H1 (cell line): ENCODE measurements around the gene EEPD1. TPM values are rescaled to one million over a fixed set of nuclear protein-coding genes. Genes with fewer than 3 reads are reported as not detected.

Experiments
- CTCF ChIA-PET: fragments of 300-600 bp; sonication (Branson Sonifier 250); formaldehyde crosslinking; loops from one replicate; lab custom pipeline; 2021; ENCODE audit not compliant: partially characterized antibody; lab: Charles Lee
- POLR2A ChIA-PET: fragments of 300-600 bp; sonication (Branson Sonifier 250); formaldehyde crosslinking; loops from one replicate; lab custom pipeline; 2021; ENCODE audit warnings: inconsistent platforms; ENCODE audit not compliant: partially characterized antibody; lab: Charles Lee
- DNase-seq, 2 experiments: peaks; one replicate each; pipeline versions ENCODE4 v3.0.0 to v3.0.0-alpha.2; 2010 to 2022; ENCODE audit warnings: low spot score in 2 of 2, low read depth in 1 of 2, mixed read lengths in 1 of 2
- FAIRE-seq: peaks from 2 replicates; lab custom pipeline; 2011; peaks lifted over from hg19 to GRCh38; lab: Jason Lieb, UNC
- H2AFZ ChIP-seq: 2 replicates; pipeline ENCODE4 v1.8.1; 2012; ENCODE audit warnings: low read length, inconsistent platforms
- H2AK5ac ChIP-seq: 2 replicates; pipeline ENCODE4 v1.6.1; 2013; ENCODE audit warnings: low read depth, low read length
- H2BK120ac ChIP-seq: replicated peaks from 2 replicates; pipeline ENCODE3; 2013; ENCODE audit warnings: low read depth, low read length, inconsistent platforms
- H2BK12ac ChIP-seq: 2 replicates; pipeline ENCODE4 v1.6.1; 2013; ENCODE audit warnings: low read depth, low read length
- H2BK15ac ChIP-seq: 2 replicates; pipeline ENCODE4 v1.6.1; 2013; ENCODE audit warnings: low read length
- H2BK20ac ChIP-seq: 2 replicates; pipeline ENCODE4 v1.6.1; 2013; ENCODE audit warnings: low read length
- H2BK5ac ChIP-seq: 2 replicates; pipeline ENCODE4 v1.6.1; 2013; ENCODE audit warnings: low read depth, low read length
- H3K14ac ChIP-seq: 2 replicates; pipeline ENCODE4 v1.6.1; 2013; ENCODE audit warnings: inconsistent platforms; ENCODE audit not compliant: insufficient read length
- H3K18ac ChIP-seq: 2 replicates; pipeline ENCODE4 v1.6.1; 2013; ENCODE audit warnings: low read length; ENCODE audit errors: extremely low read depth
- H3K23ac ChIP-seq: 2 replicates; pipeline ENCODE4 v1.6.1; 2013; ENCODE audit warnings: inconsistent platforms; ENCODE audit not compliant: insufficient read length
- H3K23me2 ChIP-seq: 2 replicates; pipeline ENCODE4 v1.6.1; 2013; ENCODE audit warnings: low read depth, low read length
- H3K27ac ChIP-seq: 2 replicates; pipeline ENCODE4 v1.6.1; 2011; ENCODE audit warnings: low read depth, low read length, inconsistent platforms
- H3K27me3 ChIP-seq, 4 experiments: replicated peaks in 1 of 4; 1 replicate in 1 of 4; 2 replicates in 3 of 4; pipeline versions ENCODE4 v1.6.1 to v1.8.1; 2011 to 2013; ENCODE audit warnings: low read length in 3 of 4, mild to moderate bottlenecking in 3 of 4, inconsistent platforms in 2 of 4, mixed read lengths in 2 of 4, moderate library complexity in 1 of 4; ENCODE audit not compliant: control insufficient read depth in 3 of 4, insufficient read depth in 3 of 4; ENCODE audit errors: extremely low read depth in 1 of 4
- H3K36me3 ChIP-seq, 4 experiments: 2 replicates each; pipeline versions ENCODE4 v1.6.1 to v1.8.1; 2011 to 2013; ENCODE audit warnings: mild to moderate bottlenecking in 4 of 4, low read length in 3 of 4, moderate library complexity in 2 of 4, control low read depth in 1 of 4, inconsistent platforms in 1 of 4; ENCODE audit not compliant: insufficient read depth in 4 of 4, control insufficient read depth in 2 of 4
- H3K4ac ChIP-seq: replicated peaks from 2 replicates; pipeline ENCODE3; 2013; ENCODE audit warnings: low read length, low read depth, mixed read lengths, inconsistent platforms; ENCODE audit not compliant: insufficient read length
- H3K4me1 ChIP-seq, 4 experiments: replicated peaks in 1 of 4; 1 replicate in 1 of 4; 2 replicates in 3 of 4; pipeline versions ENCODE4 v1.6.1 to v1.8.1; 2011 to 2013; ENCODE audit warnings: low read length in 3 of 4, inconsistent platforms in 2 of 4, mixed read lengths in 1 of 4; ENCODE audit not compliant: insufficient read depth in 4 of 4, control insufficient read depth in 3 of 4
- H3K4me2 ChIP-seq, 2 experiments: 2 replicates each; pipeline versions ENCODE4 v1.6.1 to v1.8.1; 2011 to 2013; ENCODE audit warnings: low read depth in 2 of 2, low read length in 2 of 2, control low read depth in 1 of 2, inconsistent platforms in 1 of 2, mild to moderate bottlenecking in 1 of 2; ENCODE audit not compliant: insufficient read depth in 1 of 2
- H3K4me3 ChIP-seq, 4 experiments: fragments of 200-600, 300-600 bp in 1 of 4; sonication (generic), shearing (Covaris generic), sonication (Bioruptor Twin) in 1 of 4; 2 replicates each; pipeline versions ENCODE4 v1.5.1 to v1.8.1; 2011 to 2016; ENCODE audit warnings: low read length in 4 of 4, low read depth in 3 of 4, control low read depth in 2 of 4, inconsistent platforms in 2 of 4, mild to moderate bottlenecking in 2 of 4, mixed read lengths in 1 of 4, moderate library complexity in 1 of 4; ENCODE audit not compliant: insufficient read depth in 2 of 4; ENCODE audit errors: extremely low read depth in 1 of 4
- H3K56ac ChIP-seq: replicated peaks from 2 replicates; pipeline ENCODE3; 2013; ENCODE audit warnings: low read depth, mild to moderate bottlenecking, mixed read lengths, low read length, inconsistent platforms; ENCODE audit not compliant: insufficient read length
- H3K79me1 ChIP-seq: 2 replicates; pipeline ENCODE4 v1.6.1; 2013; ENCODE audit warnings: low read depth, low read length, control low read depth
- H3K79me2 ChIP-seq, 2 experiments: 2 replicates each; pipeline versions ENCODE4 v1.6.1 to v1.8.1; 2012 to 2013; ENCODE audit warnings: low read length in 2 of 2, mild to moderate bottlenecking in 2 of 2, inconsistent platforms in 1 of 2; ENCODE audit not compliant: insufficient read depth in 2 of 2, control insufficient read depth in 1 of 2
- H3K9ac ChIP-seq, 4 experiments: replicated peaks in 1 of 4; 1 replicate in 1 of 4; 2 replicates in 3 of 4; pipeline versions ENCODE4 v1.6.1 to v1.8.1; 2011 to 2013; ENCODE audit warnings: low read depth in 3 of 4, low read length in 3 of 4, control low read depth in 2 of 4, mild to moderate bottlenecking in 2 of 4, moderate library complexity in 2 of 4, inconsistent platforms in 1 of 4; ENCODE audit errors: extremely low read depth in 1 of 4
- H3K9me3 ChIP-seq, 2 experiments: 2 replicates each; pipeline versions ENCODE4 v1.6.1 to v1.8.1; 2012 to 2013; ENCODE audit warnings: mild to moderate bottlenecking in 2 of 2, moderate library complexity in 2 of 2, control low read depth in 1 of 2, inconsistent platforms in 1 of 2, low read depth in 1 of 2, low read length in 1 of 2, mixed read lengths in 1 of 2; ENCODE audit not compliant: insufficient read depth in 2 of 2
- H4K20me1 ChIP-seq, 2 experiments: replicated peaks in 1 of 2; 2 replicates each; pipeline versions ENCODE3 to v1.8.1; 2011 to 2013; ENCODE audit warnings: inconsistent platforms in 2 of 2, low read length in 2 of 2, mild to moderate bottlenecking in 1 of 2; ENCODE audit not compliant: insufficient read depth in 2 of 2, control insufficient read depth in 1 of 2
- H4K5ac ChIP-seq: 2 replicates; pipeline ENCODE4 v1.6.1; 2013; ENCODE audit warnings: low read length, low read depth, mixed read lengths, inconsistent platforms; ENCODE audit not compliant: insufficient read length
- H4K8ac ChIP-seq: 2 replicates; pipeline ENCODE4 v1.8.0; 2013; ENCODE audit warnings: mild to moderate bottlenecking, moderate library complexity, low read length, inconsistent platforms; ENCODE audit not compliant: insufficient read depth; ENCODE audit errors: extremely low read depth
- H4K91ac ChIP-seq: replicated peaks from 2 replicates; pipeline ENCODE3; 2013; ENCODE audit warnings: low read length, mixed read lengths, inconsistent platforms; ENCODE audit not compliant: insufficient read length
- KDM4A ChIP-seq: IDR thresholded peaks from one replicate; pipeline ENCODE4 v1.7.1; 2012; ENCODE audit warnings: low read depth, mild to moderate bottlenecking, moderate library complexity, low read length, inconsistent platforms; ENCODE audit not compliant: severe bottlenecking
- POLR2A ChIP-seq, 2 experiments: IDR thresholded peaks; 1 replicate in 1 of 2; 2 replicates in 1 of 2; pipeline ENCODE4 v1.6.1; 2011; ENCODE audit warnings: low read depth in 2 of 2, low read length in 2 of 2, mild to moderate bottlenecking in 2 of 2; ENCODE audit errors: control extremely low read depth in 1 of 2
- RNF2 ChIP-seq: fragments of 200-900, 300-1000 bp; sonication (generic); IDR thresholded peaks from 2 replicates; pipeline ENCODE4 v1.7.1; 2016; ENCODE audit warnings: borderline replicate concordance, low read depth, mild to moderate bottlenecking, antibody characterized with exemption, low read length; ENCODE audit not compliant: poor library complexity, severe bottlenecking; ENCODE audit errors: missing control alignments
- WGBS, 2 experiments: shearing (Covaris generic) in 1 of 2; methylation state at CpG; one replicate each; pipeline versions ENCODE4 v1.1.6 to v1.1.7; 2013 to 2015; ENCODE audit warnings: low lambda C conversion rate in 2 of 2, mixed read lengths in 2 of 2, inconsistent platforms in 1 of 2, low coverage in 1 of 2, missing lambda C conversion rate in 1 of 2; ENCODE audit not compliant: insufficient replicate concordance in 2 of 2, insufficient coverage in 1 of 2, insufficient read length in 1 of 2; ENCODE audit errors: extremely low coverage in 1 of 2, missing lambda C conversion rate in 1 of 2; 5-methylcytosine and 5-hydroxymethylcytosine counted together
- polyA plus RNA-seq, 7 experiments: library from polyadenylated mRNA; depleted of rRNA in 3 of 7; stranded (reverse) in 5 of 7; unstranded in 2 of 7; fragments of >200 nt in 5 of 7; fragments of 200-250 nt in 2 of 7; gene quantifications; 1 replicate in 5 of 7; 2 replicates in 1 of 7; 4 replicates in 1 of 7; pipeline versions ENCODE4 v1.2.1 to v1.2.3, GENCODE V29; 2011 to 2013; ENCODE audit warnings: missing spikeins in 2 of 7, mixed read lengths in 2 of 7
- total RNA-seq: library from RNA; stranded (reverse); fragmentation: NEBNext Ultra II Directional; extraction: Animal tissue kit (Norgen Biotek cat#: 25700); gene quantifications from 2 replicates; pipeline ENCODE4 v1.2.1, GENCODE V29; 2021
- TF ChIP-seq, protein P1 (sequence below), 3 experiments: IDR thresholded peaks; 1 replicate in 2 of 3; 2 replicates in 1 of 3; pipeline versions ENCODE4 v1.5.1 to v1.6.1; 2011; ENCODE audit warnings: low read length in 3 of 3, mild to moderate bottlenecking in 3 of 3, inconsistent platforms in 2 of 3, low read depth in 1 of 3, moderate library complexity in 1 of 3; ENCODE audit not compliant: insufficient read depth in 1 of 3; ENCODE audit errors: control extremely low read depth in 1 of 3

EEPD1 gene
- total and polyA plus RNA-seq, 2 of the 8 experiments (the other 6 are each of a cell fraction or from before 2014, with no cell fraction given): 3.1 to 7.8 TPM

DNA sequence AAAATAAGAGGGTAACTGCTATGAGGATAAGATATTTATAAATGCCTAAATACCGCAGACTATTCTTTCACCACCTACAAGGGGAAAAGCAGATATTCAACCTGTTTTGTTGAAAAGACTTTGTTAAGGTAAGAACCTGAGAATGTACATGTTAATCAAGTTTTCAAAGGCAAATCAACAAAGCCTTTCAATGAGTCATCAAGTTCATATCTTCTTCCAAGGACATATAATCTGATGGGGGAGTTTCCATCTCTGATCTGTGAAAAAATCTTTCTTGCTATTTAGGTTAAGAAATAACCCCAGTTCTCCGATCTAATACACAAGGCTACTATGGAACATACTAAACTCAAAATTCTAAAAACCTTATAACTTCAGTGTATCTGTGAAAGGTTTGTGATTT lies 196.6 kb downstream of the EEPD1 start:
- WGBS, 2 experiments: 91% methylated on average over 2 of the region's 2 CpGs; no CpG with 5 or more reads in 1 of the 2 experiments

More for the DNA sequence above, 196.6 kb downstream of the EEPD1 start:
- ChIA-PET POLR2A (no interaction called here), CTCF (interaction anchor here (0.9 kb wide), 1 partner anchor 57 kb away, joined by 3 read pairs; no protein-coding TSS in a partner anchor)
- Histone ChIP-seq H3K79me1 (no peaks in the 10 kb centered on the region), H4K20me1 (no peaks in the 10 kb centered on the region), H2BK20ac (no peak overlapping the region), H3K4me1 (no peaks in the 10 kb centered on the region; a peak in 2 of 7 replicates), H3K56ac (no peak overlapping the region)
- FAIRE-seq (no peak), DNase-seq (no peak)
- TF ChIP-seq POLR2A (IDR thresholded peaks at IDR 0.05; ENCODE audit: control extremely low read depth in 1 of 2, low read depth in 2 of 2, low read length in 2 of 2) (no peak), KDM4A (no peak), RNF2 (no peak)
- TF ChIP-seq, protein P1, sequence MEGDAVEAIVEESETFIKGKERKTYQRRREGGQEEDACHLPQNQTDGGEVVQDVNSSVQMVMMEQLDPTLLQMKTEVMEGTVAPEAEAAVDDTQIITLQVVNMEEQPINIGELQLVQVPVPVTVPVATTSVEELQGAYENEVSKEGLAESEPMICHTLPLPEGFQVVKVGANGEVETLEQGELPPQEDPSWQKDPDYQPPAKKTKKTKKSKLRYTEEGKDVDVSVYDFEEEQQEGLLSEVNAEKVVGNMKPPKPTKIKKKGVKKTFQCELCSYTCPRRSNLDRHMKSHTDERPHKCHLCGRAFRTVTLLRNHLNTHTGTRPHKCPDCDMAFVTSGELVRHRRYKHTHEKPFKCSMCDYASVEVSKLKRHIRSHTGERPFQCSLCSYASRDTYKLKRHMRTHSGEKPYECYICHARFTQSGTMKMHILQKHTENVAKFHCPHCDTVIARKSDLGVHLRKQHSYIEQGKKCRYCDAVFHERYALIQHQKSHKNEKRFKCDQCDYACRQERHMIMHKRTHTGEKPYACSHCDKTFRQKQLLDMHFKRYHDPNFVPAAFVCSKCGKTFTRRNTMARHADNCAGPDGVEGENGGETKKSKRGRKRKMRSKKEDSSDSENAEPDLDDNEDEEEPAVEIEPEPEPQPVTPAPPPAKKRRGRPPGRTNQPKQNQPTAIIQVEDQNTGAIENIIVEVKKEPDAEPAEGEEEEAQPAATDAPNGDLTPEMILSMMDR (IDR thresholded peaks at IDR 0.05; ENCODE audit: control extremely low read depth in 1 of 3, insufficient read depth in 1 of 3, low read depth in 1 of 3, low read length in 3 of 3): no peak
- TF ChIP-seq, all 59 proteins: peak for 0
- no peaks in the 10 kb centered on the region for H3K23me2 ChIP-seq
- no peak overlapping the region for H2AK5ac ChIP-seq
- H2BK5ac ChIP-seq: no peak overlapping the region
- H3K79me2 ChIP-seq: no peaks in the 10 kb centered on the region
- H2BK120ac ChIP-seq: no peak overlapping the region
- H3K36me3 ChIP-seq: no peaks in the 10 kb centered on the region
- H4K5ac ChIP-seq: no peak overlapping the region
- no peak overlapping the region for H2BK15ac ChIP-seq
- H3K4ac ChIP-seq: no peak overlapping the region
- no peak overlapping the region for H4K91ac ChIP-seq
- no peak overlapping the region for H3K9ac ChIP-seq
- no peak overlapping the region for H3K18ac ChIP-seq
- H4K8ac ChIP-seq: no peak overlapping the region
- no peak overlapping the region for H3K4me2 ChIP-seq
- H3K27ac ChIP-seq: no peak overlapping the region
- H3K23ac ChIP-seq: no peak overlapping the region
- 0 out of 4 replicates have a peak, but pooled peaks cover 0 to 2% of the 10 kb centered on the region in 2 experiments for H3K9me3 ChIP-seq
- no peak overlapping the region for H2AFZ ChIP-seq
- no peak overlapping the region for H2BK12ac ChIP-seq
- H3K4me3 ChIP-seq: no peak overlapping the region
- H3K27me3 ChIP-seq: no peaks in the 10 kb centered on the region
- H3K14ac ChIP-seq: no peak overlapping the region
